ENCODE measurements around the gene WNK2. TPM values are rescaled to one million over a fixed set of nuclear protein-coding genes. Genes with fewer than 3 reads are reported as not detected.
"Not testable (repeated sequence)": the region's sequence is repeated elsewhere in the genome, so short reads cannot be mapped to it uniquely, and the experiment has no call there.

Gene WNK2
- total RNA-seq = under 1 TPM; 0.31 to 0.55 TPM

DNA sequence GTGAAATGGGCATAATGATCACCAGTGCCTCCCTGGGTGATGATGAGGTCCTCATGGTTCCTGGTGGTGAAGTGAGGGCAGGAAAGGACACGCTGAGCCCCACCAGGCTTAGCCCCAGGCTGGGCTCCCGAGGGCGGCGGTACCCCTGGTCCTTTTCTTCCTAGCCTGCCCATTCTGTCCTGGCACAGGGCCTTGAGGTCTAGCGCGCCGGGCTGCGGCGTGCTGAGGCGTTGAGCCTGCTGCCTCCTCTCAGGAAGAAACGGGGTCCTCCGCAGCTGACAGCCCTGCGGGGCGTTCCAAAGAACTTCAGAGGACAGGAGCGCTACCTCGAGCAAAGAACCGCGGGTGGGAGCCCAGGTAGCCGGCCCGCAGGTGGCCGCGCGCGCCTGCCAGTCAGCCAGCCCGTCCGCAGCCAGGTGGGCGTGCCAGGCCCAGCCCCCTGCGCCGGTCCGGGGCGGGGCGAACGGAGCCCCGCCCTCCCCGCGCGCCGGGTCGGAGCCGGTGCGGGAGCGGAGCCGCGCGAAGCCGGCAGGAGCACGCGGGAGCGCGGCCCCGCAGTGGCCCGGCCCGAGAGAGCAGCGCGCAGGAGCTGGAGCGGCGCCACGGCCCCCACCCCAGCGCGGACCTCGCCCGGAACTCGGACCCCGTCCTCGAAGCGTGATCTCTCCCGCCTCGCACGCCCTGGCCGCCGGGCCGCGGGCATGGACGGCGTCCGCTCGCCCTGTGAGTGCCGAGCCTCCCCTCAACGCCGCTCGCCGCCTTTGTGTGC, at the start of gene WNK2:
WNK2 (plus strand) TSS at position 477 of the 769 bp plus-strand sequence. CDS start 791 bp downstream, outside the sequence.
- CTCF ChIA-PET = no interaction called here
- POLR2A ChIA-PET = no interaction called here

DNA sequence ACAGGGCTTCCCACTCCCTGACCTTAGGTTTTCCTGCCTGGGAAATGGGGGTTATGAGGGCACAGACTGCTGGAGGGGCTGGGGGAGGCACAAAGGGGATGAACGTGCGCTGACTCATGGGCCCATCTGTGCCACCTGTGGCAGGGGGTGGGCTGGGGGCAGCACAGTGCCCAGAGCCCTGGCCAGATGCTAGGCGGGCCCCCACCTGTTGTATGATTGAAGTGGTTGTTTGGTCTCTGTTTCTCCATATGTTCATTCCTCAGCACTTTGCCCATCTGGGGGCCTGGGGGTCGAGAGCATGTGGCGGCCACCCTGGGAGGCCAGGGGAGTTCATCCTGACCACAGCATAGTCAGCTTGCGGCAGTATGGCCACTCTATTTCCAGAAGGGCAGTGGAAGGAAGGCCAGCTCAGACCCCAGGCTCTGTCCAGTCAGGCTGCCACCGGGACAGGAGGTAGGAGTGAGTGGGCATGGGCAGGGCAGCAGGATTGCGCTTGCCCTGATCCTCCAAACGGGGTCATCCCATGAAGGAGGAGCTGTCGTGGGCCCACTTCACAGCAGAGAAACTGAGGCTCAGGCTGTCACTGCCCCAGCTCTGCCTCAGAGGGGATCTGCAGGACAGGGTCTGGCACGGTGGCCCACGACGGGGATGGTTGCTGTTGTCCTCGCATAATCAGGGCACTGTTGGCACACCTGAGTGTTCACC, 49.0 kb upstream of the WNK2 start:
- CTCF ChIA-PET = interaction anchor here (0.6 to 1.5 kb wide), 3 partner anchors 21 to 458 kb away, joined by 3 to 4 read pairs (median 3); no protein-coding TSS in a partner anchor
- POLR2A ChIA-PET = interaction anchor here (0.5 to 1.2 kb wide), 4 partner anchors 16 to 181 kb away, joined by 3 to 10 read pairs (median 4); no protein-coding TSS in a partner anchor

DNA sequence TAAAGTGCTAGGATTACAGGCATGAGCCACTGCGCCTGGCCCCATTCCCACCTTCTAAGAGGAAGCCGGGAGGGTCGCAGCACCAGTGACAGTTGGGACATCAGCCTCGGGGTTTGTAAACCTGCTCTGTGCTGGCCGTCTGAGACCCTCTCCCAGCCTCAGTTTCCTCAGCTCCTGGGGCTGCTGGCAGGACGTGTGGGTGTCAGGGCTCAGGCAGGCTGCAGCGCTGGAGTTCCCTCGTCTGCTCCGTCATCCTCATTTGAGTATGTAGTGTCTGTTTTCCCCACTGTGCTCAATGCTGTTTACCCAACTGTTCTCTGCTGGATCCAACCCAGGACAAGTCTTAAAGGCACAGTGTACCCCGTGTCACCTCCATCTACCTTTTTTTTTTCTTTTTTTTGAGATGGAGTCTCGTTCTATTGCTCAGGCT, 47.9 kb upstream of the WNK2 start:
- ChIA-PET CTCF (interaction anchor here (0.6 kb wide), 1 partner anchor 27 kb away, joined by 5 read pairs; no protein-coding TSS in a partner anchor), POLR2A (no interaction called here)

DNA sequence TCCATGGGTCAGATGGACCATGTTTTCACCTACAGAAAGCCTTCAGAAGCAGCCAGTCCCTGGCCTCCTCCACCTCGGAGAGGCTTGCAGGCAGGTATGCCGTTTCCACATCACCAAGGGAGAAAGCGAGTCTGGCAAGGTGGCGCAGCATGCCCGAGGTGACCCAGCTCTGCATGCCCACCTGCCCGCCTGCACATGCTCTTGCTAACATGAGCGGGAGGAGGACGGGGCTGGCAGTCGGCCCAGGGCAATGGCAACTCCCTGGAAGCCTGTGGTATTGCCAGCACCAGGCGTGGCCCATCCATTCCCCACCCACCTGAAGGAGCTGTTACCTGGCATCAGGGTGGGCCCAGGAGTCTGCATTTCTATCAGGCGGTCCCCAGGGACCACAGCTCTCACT, 46.6 kb upstream of the WNK2 start:
- ChIA-PET CTCF (no interaction called here), POLR2A (interaction anchor here (0.5 kb wide), 1 partner anchor 147 kb away, joined by 9 read pairs; no protein-coding TSS in a partner anchor)

DNA sequence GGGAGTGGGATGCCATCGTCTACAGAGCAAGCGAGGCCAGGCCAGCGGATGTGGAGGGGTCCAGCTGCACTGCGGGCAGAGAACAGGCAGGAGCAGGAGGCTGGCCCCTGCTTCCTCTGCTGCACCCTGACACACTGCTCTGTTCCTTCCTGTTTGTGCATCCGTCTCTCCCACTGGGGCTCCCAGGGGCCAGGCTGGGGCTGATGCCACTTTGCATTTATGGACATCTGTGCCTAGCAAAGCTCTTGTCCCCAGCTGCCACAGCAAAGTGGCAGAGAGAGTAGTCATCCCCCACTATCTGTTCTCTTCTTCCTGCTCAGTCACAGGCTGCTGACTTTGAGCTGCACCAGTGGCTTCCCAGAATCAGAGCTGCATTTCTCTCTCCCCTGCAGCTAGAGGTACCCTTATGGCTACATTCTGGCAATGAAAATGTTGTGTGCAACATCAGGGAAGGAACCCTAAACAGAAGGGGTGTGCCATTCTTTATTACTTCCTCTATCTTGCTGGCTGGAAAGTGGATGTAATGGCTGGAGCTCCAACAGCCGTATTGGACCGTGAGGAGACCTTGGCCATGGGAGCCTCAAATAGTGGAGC, 45.7 kb upstream of the WNK2 start:
- CTCF ChIA-PET = interaction anchor here (1.0 kb wide), 1 partner anchor 29 kb away, joined by 4 read pairs; no protein-coding TSS in a partner anchor

DNA sequence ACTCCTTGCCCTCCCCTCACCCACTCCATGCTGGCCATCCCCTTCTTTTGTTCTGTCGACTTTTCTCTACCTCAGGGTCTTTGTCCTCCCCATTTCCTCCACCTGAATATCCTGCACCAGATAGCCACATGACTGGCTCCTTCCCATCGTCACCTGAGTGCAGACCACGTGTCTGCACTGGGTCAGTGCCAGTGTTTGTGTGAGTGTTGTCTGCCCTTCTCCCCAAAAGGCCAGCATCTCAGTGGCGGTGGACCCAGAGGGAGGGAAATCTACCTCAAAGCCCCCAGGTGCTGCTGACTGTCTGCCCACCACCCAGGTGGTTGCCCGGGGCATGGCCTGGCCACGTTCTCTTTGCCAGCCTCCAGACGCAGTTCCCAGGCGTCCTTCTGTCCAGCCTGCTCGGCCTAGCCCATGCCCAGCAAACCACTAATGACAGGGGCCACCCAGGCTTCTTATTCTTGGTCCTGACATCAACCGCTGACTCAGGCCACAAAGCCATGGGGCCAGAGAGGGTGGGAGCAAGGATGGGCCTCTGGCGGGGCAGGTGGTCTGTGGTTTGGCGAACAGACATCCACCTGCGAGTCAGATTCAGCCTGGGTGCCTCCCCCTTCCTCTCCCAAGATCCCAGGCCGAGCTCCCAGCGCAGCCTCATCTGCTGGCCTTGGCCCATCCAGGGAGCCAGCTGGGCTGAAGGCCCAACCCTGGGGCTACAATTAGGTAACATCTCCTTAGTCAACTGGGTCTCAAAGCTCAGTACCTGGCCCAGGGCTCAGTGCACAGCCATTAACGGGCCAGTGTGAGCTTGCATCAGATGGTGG, 44.4 kb upstream of the WNK2 start:
- ChIA-PET CTCF (interaction anchor here (1.4 kb wide), 1 partner anchor 30 kb away, joined by 7 read pairs; no protein-coding TSS in a partner anchor), POLR2A (no interaction called here)

More for the DNA sequence above, 45.7 kb upstream of the WNK2 start:
- POLR2A ChIA-PET = no interaction called here

DNA sequence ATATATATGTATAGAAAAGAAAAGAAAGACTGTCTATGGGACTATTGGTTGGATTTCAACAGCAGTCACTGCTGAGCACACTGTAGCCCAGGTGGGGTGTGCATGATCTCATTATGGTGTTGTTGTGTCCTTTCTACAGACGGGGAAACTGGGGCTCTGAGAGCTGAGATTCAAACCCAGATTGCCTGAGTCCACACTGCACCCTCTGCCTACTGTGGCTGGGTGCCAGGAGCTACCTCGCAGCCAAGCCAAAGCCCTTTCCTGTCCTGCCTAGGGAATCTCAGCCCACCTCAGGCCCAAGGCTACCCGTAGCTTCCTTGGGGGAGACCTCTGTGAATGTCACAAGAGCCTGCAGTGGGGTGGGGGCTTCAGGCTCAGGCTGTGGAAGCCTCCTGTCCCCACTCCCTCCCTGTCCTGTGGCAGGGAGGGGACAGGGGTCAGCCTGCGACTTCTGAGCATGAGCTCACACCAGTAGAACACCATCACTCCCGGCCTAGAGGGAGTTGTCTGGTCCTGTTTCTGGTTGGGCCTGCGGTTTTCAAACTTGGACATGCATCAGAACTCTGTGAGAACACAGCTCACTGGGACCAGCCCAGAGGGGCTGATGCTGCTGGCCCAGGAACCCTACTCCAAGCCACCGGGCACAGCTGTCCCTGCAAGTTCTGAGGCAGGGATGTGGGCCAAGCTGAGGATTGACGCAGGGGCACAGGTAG, 42.0 kb upstream of the WNK2 start:
- CTCF ChIA-PET = interaction anchor here (0.9 kb wide), 1 partner anchor 33 kb away, joined by 5 read pairs; no protein-coding TSS in a partner anchor
- POLR2A ChIA-PET = interaction anchor here (1.5 kb wide), 1 partner anchor 8 kb away, joined by 4 read pairs; the partner anchor contains the start of gene NINJ1

DNA sequence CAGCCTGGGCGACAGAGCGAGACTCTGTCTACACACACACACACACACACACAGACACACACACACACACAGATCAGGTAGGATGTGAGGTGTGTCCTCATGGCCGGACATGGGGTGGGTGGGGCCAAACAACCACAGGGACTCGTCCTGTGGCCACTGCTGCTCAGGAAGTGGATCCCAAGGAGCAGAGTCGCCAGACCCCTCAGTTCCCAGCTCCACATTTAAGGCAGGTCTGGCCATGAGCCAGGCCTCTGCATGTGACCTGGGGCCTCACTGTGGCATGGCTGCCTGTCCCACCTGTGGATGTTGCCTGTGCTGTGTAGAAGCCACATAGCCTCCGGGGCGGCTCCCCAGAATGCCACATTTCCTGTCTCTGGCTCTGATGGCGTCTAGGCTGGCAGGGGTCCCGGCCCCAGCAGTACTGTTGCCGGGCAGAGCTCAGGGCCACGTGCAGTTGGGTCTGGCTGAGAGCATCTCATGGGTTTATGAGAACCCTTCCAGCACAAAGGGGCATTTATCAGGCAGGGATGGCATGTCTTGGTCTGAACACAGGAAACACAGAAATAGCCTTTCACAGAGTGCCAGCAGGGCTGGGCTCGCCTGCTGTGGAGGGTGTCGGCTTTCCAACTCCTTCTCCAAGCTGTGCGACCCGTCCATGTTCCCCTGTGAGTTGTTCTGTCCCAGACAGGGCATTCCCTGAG, 40.0 kb upstream of the WNK2 start:
- POLR2A ChIA-PET = interaction anchor here (0.5 to 0.6 kb wide), 2 partner anchors 62 to 456 kb away, joined by 4 read pairs; no protein-coding TSS in a partner anchor
- CTCF ChIA-PET = interaction anchor here (1.2 to 2.1 kb wide), 2 partner anchors 10 to 12 kb away, joined by 3 to 6 read pairs; no protein-coding TSS in a partner anchor

DNA sequence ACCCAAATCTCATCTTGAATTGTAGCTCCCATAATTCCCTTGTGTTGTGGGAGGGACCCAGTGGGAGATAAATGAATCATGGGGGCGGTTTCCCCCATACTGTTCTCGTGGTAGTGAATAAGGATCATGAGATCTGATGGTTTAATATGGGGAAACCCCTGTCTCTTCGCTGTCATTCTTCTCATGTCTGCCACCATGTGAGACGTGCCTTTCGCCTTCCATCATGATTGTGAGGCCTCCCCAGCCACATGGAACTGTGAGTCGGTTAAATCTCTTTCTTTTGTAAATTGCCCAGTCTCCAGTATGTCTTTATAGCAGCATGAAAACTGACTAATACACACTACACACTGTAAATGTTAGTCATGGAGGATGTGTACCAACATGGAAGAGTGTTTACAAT, 37.2 kb upstream of the WNK2 start:
- POLR2A ChIA-PET, CTCF ChIA-PET: not testable (repeated sequence)

DNA sequence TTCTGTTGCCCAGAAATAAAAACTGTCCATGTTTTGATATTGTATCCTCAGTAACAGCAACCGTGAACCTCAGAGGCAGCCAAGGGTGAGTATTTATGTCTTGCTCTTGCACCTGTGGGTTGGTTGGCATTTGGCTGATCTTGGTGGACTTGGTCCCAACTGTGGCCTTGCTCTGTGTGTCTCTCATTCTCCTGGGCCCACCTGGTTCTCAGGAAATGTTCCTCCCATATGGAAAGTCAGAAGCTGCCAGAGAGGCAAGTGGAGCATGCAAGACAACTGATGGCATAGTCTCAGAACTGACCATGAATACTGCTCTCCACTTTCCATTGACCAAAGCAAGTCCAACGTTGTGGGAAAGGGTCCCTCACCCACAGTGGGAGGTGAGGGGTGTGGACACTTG, 36.3 kb upstream of the WNK2 start:
- POLR2A ChIA-PET = no interaction called here
- CTCF ChIA-PET = no interaction called here

DNA sequence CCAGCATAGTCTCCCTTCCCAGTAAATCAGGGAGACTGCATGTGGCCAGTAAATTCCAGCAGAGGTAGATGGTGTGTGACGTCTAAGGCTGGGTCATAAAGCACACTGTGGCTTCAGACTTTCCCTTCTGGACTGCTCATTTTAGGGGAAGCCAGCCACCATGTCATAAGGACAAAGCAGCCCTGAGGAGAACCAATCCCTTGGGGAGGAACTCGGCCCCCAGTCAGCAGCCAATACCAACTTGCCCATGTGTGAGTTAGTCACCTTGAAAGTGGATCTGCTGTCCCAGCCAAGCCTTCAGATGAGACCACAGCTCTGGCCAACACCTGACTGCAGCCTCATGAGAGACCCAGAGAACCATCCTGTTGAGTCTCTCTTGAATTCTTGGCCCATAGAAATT, 35.2 kb upstream of the WNK2 start:
- ChIA-PET CTCF (no interaction called here), POLR2A (no interaction called here)

DNA sequence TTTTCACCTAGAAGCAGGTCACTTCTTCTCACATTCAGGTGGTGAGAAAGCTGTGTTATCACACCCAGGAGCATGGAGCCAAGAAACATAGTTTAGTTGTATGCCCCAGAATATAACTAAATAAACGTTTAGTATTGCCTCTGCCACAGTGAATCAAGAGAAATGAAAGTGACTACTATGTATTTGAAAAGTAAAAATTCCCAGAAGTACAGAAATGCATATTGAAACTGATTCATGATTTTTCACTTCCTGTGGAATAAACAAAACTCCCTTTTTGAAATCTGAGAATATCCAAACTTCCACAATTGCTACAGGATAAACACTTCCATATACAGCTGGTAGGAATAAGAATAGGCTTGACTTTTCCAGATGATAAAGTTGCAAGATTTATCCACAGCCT, 34.6 kb upstream of the WNK2 start:
- CTCF ChIA-PET = interaction anchor here (1.5 kb wide), 1 partner anchor 15 kb away, joined by 3 read pairs; the partner anchor contains the start of gene NINJ1
- POLR2A ChIA-PET = no interaction called here

DNA sequence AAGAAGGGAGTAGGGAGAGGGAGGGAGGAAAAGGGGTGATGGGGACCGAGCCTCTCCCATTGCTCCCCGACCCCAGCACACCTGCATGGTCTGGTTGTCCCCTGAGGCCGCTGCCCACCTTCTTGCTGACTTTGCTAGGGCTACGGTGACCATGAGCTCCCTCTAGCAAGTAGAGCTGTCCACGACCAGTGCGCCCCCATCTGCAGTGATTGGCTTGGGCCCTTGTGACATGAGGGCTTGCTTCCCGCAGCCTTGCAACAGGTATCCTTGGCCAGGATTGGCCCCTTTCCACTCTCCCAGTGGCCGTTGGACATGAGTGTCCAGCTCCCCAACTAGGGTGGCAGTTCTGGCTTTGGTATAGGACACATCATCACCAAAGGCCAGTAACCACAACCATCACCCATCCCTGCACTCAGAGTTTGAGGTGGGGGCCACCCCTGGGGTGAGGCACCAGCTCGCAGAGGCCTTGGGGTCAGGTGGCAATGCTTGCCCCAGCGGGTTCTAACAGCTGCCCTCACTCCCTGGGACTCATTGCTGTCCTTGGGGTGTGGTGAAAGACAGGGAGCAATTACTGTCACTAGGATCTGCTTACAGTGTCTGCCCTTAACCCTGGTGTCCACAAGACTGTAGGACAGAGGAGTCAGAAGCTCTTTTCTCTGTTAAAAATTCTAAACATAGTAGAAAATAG, 32.7 kb upstream of the WNK2 start:
- CTCF ChIA-PET = no interaction called here

DNA sequence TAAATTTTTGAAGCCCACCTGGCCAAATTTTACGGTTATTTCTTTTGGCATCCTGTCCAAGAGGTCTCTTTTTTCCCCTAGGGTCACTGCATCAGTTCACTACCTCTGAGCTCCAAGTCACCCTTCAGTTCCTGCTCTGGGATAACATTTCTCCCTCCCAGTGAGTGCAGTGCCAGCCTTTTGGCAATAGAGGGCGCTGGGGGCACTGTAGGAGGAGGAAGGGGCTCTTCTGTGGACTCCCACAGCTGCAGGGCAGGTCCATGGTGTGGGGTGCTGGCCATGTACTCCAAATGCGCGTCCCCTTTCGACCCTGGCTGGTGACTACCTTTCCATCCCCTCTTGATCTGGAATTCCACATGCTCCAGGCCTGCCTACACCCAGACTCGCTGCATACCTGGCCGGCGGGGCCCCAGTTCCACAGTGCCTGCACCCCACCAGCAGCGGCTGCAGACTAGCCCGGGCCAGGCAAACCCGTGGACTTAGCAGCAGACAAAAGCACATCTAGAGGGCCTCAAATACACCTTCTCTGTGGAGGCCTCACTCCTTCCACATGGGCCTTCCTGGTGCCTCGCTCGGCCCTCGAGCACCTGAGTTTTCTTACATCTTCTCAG, 29.5 kb upstream of the WNK2 start:
- CTCF ChIA-PET = interaction anchor here (0.7 to 1.1 kb wide), 4 partner anchors 10 to 186 kb away, joined by 3 to 6 read pairs (median 3); no protein-coding TSS in a partner anchor
- POLR2A ChIA-PET = interaction anchor here (0.6 kb wide), 1 partner anchor 16 kb away, joined by 3 read pairs; no protein-coding TSS in a partner anchor

More for the DNA sequence above, 32.7 kb upstream of the WNK2 start:
- POLR2A ChIA-PET = no interaction called here

DNA sequence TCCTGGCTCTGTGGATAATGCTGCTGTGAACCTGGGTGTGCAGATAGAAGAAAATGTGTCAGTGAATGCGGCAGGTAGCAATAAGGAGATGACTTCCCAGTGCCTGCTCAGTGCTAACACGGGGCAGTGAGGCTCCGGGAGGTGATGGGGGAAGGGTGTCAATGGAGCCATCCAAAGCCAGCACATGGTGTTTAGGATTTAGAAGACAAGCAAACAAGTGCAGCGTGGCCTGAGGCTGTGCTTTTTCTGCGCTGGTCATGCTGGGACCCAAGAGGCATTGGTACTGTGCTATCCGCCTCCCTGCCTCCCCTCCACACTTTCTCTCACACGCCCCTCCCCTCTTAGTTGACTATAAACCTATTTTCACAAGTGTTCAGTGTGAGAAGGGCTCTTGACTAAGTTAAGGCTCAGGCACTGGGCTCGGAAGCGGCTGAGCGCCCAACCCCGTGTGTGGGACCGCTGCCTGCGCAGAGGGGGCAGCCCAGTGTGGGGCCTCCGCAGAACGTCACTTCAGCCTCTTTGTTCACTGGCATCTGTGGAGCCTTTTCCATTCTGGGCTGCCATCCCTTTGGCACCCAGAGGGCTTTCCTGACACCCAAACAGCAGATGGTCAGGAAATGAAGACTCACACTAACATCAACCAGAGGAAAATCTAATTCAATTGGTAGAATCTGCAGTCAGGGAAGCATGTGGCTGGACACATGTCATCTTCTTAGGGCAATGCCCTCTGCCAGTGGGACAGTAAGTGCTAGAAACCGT, 28.0 kb upstream of the WNK2 start:
- POLR2A ChIA-PET = interaction anchor here (1.6 kb wide), 1 partner anchor 22 kb away, joined by 6 read pairs; the partner anchor contains the start of gene NINJ1

More for the DNA sequence above, 28.0 kb upstream of the WNK2 start:
- CTCF ChIA-PET = interaction anchor here (0.6 to 1.4 kb wide), 7 partner anchors 11 to 202 kb away, joined by 3 to 4 read pairs (median 3); no protein-coding TSS in a partner anchor

All from activated CD8-positive, alpha-beta memory T cell treated with anti-CD3 and anti-CD28 coated beads for 36 hours (primary cell).